ENCODE data around the gene FBLIM1. TPM values are rescaled to one million over a fixed set of nuclear protein-coding genes. Genes with fewer than 3 reads are reported as not detected.
A peak's percentile ranks its signal among the peaks of the same experiment; 100 is the strongest.

Gene FBLIM1
- total RNA-seq, 1 experiment from 2014 or later = 64.7 TPM

GRCh38 chr1:15788624-15789301 is 30.2 kb downstream of the FBLIM1 start:
- H3K4ac ChIP-seq (ENCODE audit: low read depth, low read length) = no peak overlapping the region
- Mint-ChIP-seq H3K4me3 (no peak overlapping the region), H3K27me3 (ENCODE audit: low read depth) (no peaks in the 10 kb centered on the region), H3K9me3 (no peaks in the 10 kb centered on the region), H3K27ac (0 out of 7 replicates have a peak overlapping the region, but pooled peaks of 1 of the 3 experiments have one; percentile 40), H3K36me3 (ENCODE audit: insufficient read depth in 1 of 3, low read depth in 3 of 3) (peaks cover 3 to 20% (median 9%) of the 10 kb centered on the region in 3 experiments; a peak in 5 of 7 replicates), H3K4me1 (peaks cover 0 to 2% of the 10 kb centered on the region in 2 experiments; a peak in 1 of 4 replicates)
- H3K27me3 ChIP-seq (ENCODE audit: insufficient read depth, low read length) = no peaks in the 10 kb centered on the region
- H3K14ac ChIP-seq (ENCODE audit: insufficient read depth, low read length) = no peak overlapping the region
- H3T11ph ChIP-seq (ENCODE audit: low read length) = no peak overlapping the region
- H2BK5ac ChIP-seq (ENCODE audit: insufficient read length, low read length) = no peak overlapping the region
- no peak overlapping the region for H3K27ac ChIP-seq (ENCODE audit: insufficient read length, low read depth, low read length)
- H2BK12ac ChIP-seq (ENCODE audit: insufficient read length, low read depth, low read length) = no peak overlapping the region
- no peak overlapping the region for H3K4me2 ChIP-seq (ENCODE audit: insufficient read depth, insufficient read length, low read length)
- no peaks in the 10 kb centered on the region for H3K79me1 ChIP-seq (ENCODE audit: insufficient read depth, low read depth, low read length, poor library complexity, severe bottlenecking)
- H3K9me3 ChIP-seq (ENCODE audit: control insufficient read depth, low read depth, low read length) = no peaks in the 10 kb centered on the region
- H4K5ac ChIP-seq (ENCODE audit: insufficient read length, low read depth, low read length) = no peak overlapping the region
- no peak overlapping the region for H2AFZ ChIP-seq (ENCODE audit: low read length)
- no CpG with 5 or more reads among the region's 13 CpGs for WGBS (ENCODE audit: extremely low coverage, insufficient read length, low lambda C conversion rate)
- H2BK20ac ChIP-seq (ENCODE audit: low read depth, low read length, poor library complexity, severe bottlenecking) = no peak overlapping the region
- H3K18ac ChIP-seq (ENCODE audit: insufficient read length, low read depth, low read length) = no peak overlapping the region
- H4K91ac ChIP-seq (ENCODE audit: insufficient read length, low read depth, low read length) = no peak overlapping the region
- DNase-seq = no peak
- H4K20me1 ChIP-seq (ENCODE audit: control insufficient read depth, insufficient read depth, insufficient read length) = no peaks in the 10 kb centered on the region
- H3K4me1 ChIP-seq (ENCODE audit: insufficient read depth, low read length) = no peaks in the 10 kb centered on the region
- no peak overlapping the region for H3K9ac ChIP-seq (ENCODE audit: extremely low read depth, insufficient read length, low read length)
- TF ChIP-seq CTCF (conservative IDR thresholded peaks at IDR 0.05) = no peak
- H4K8ac ChIP-seq (replicated peaks; ENCODE audit: insufficient read length, low read depth, low read length) = no peak overlapping the region
- no peak overlapping the region for H3K56ac ChIP-seq (ENCODE audit: insufficient read length, low read depth, low read length)
- no peak overlapping the region for H2BK120ac ChIP-seq (ENCODE audit: low read depth, low read length, poor library complexity, severe bottlenecking)
- H2AK5ac ChIP-seq (ENCODE audit: insufficient read length, low read length) = no peak overlapping the region
- H2BK15ac ChIP-seq (ENCODE audit: low read depth, low read length) = no peak overlapping the region
- no peaks in the 10 kb centered on the region for H3K79me2 ChIP-seq (ENCODE audit: insufficient read depth, low read length)
- no peak overlapping the region for H3K23ac ChIP-seq (ENCODE audit: insufficient read length, low read depth, low read length)
- H3K23me2 ChIP-seq (ENCODE audit: insufficient read length, low read depth, low read length, poor library complexity, severe bottlenecking) = peaks cover 3% of the 10 kb centered on the region
